WTC11 (cell line): Measurements from ENCODE around the gene ENO1. TPM values are rescaled to one million over a fixed set of nuclear protein-coding genes. Genes with fewer than 3 reads are reported as not detected.
A peak's percentile ranks its signal among the peaks of the same experiment; 100 is the strongest.

Experiments used
- ATAC-seq: fragments of 200-7000 bp; cut with Tn5 transposase; 2 replicates; pipeline ENCODE4 v1.10.0; 2021; ENCODE audit warnings: mild to moderate bottlenecking, moderate library complexity
- CTCF ChIA-PET: fragments of 300-600 bp; sonication (Branson Sonifier 250); formaldehyde crosslinking; loops from one replicate; lab custom pipeline; 2021; ENCODE audit warnings: antibody characterized with exemption; lab: Charles Lee
- POLR2A ChIA-PET: fragments of 350-600 bp; sonication (Branson Sonifier 250); formaldehyde crosslinking; loops from one replicate; lab custom pipeline; 2021; ENCODE audit warnings: antibody characterized with exemption; lab: Charles Lee
- DNase-seq: peaks from one replicate; pipeline ENCODE4 v3.0.0; 2021; ENCODE audit warnings: low spot score
- H3K27ac Mint-ChIP-seq: 2 replicates; pipeline ENCODE4 v1.8.0; 2021; ENCODE audit warnings: mixed read lengths
- H3K27me3 Mint-ChIP-seq: 2 replicates; pipeline ENCODE4 v1.8.0; 2021; ENCODE audit warnings: low read depth, mild to moderate bottlenecking, moderate library complexity, mixed read lengths
- H3K36me3 Mint-ChIP-seq: 2 replicates; pipeline ENCODE4 v1.8.0; 2021; ENCODE audit warnings: mixed read lengths
- H3K4me1 Mint-ChIP-seq: 2 replicates; pipeline ENCODE4 v1.8.0; 2022; ENCODE audit warnings: mixed read lengths
- H3K4me3 Mint-ChIP-seq: 2 replicates; pipeline ENCODE4 v1.8.0; 2021; ENCODE audit warnings: mild to moderate bottlenecking, moderate library complexity, mixed read lengths
- H3K9me3 Mint-ChIP-seq: 2 replicates; pipeline ENCODE4 v1.8.0; 2021; ENCODE audit warnings: mixed read lengths
- ATF2 ChIP-seq: sonication (generic); formaldehyde crosslinking; IDR thresholded peaks from 2 replicates; pipeline ENCODE4 v1.8.1; 2022; ENCODE audit warnings: low read depth, missing genetic modification reagents, borderline replicate concordance
- FOXK1 ChIP-seq: sonication (generic); formaldehyde crosslinking; IDR thresholded peaks from 2 replicates; pipeline ENCODE4 v1.8.0; 2022; ENCODE audit warnings: mild to moderate bottlenecking, moderate library complexity, missing genetic modification reagents
- FOXP1 ChIP-seq: sonication (generic); formaldehyde crosslinking; IDR thresholded peaks from 2 replicates; pipeline ENCODE4 v1.8.0; 2022; ENCODE audit warnings: missing genetic modification reagents, mild to moderate bottlenecking, moderate library complexity, borderline replicate concordance
- GABPB1 ChIP-seq: sonication (generic); formaldehyde crosslinking; IDR thresholded peaks from 2 replicates; pipeline ENCODE4 v1.8.1; 2023; ENCODE audit warnings: mild to moderate bottlenecking, missing genetic modification reagents
- IRF1 ChIP-seq: sonication (generic); formaldehyde crosslinking; IDR thresholded peaks from 2 replicates; pipeline ENCODE4 v1.8.0; 2023; ENCODE audit warnings: missing genetic modification reagents
- JUN ChIP-seq: sonication (generic); formaldehyde crosslinking; IDR thresholded peaks from 2 replicates; pipeline ENCODE4 v1.8.0; 2023; ENCODE audit warnings: mild to moderate bottlenecking, missing genetic modification reagents
- KAT7 ChIP-seq: sonication (generic); formaldehyde crosslinking; IDR thresholded peaks from 2 replicates; pipeline ENCODE4 v1.8.1; 2023; ENCODE audit warnings: missing genetic modification reagents, mild to moderate bottlenecking, borderline replicate concordance
- MAX ChIP-seq: sonication (generic); formaldehyde crosslinking; IDR thresholded peaks from 2 replicates; pipeline ENCODE4 v1.8.0; 2022; ENCODE audit warnings: mild to moderate bottlenecking, missing genetic modification reagents
- MYBL2 ChIP-seq: sonication (generic); formaldehyde crosslinking; IDR thresholded peaks from 2 replicates; pipeline ENCODE4 v1.8.1; 2023; ENCODE audit warnings: mild to moderate bottlenecking, moderate library complexity, missing genetic modification reagents
- NFYB ChIP-seq: sonication (generic); formaldehyde crosslinking; conservative IDR thresholded peaks from 2 replicates; pipeline ENCODE4 v1.8.0; 2022; ENCODE audit warnings: low read depth, missing genetic modification reagents
- SMAD3 ChIP-seq: sonication (generic); formaldehyde crosslinking; IDR thresholded peaks from 2 replicates; pipeline ENCODE4 v1.8.0; 2022; ENCODE audit warnings: missing genetic modification reagents, mild to moderate bottlenecking, borderline replicate concordance
- SP1 ChIP-seq: sonication (generic); formaldehyde crosslinking; conservative IDR thresholded peaks from 2 replicates; pipeline ENCODE4 v1.8.1; 2022; ENCODE audit warnings: missing genetic modification reagents
- TEAD1 ChIP-seq: sonication (generic); formaldehyde crosslinking; IDR thresholded peaks from 2 replicates; pipeline ENCODE4 v1.8.0; 2022; ENCODE audit warnings: mild to moderate bottlenecking, missing genetic modification reagents
- ZNF219 ChIP-seq: sonication (generic); formaldehyde crosslinking; IDR thresholded peaks from 2 replicates; pipeline ENCODE4 v1.8.0; 2023; ENCODE audit warnings: missing genetic modification reagents, mild to moderate bottlenecking, borderline replicate concordance
- ZNF232 ChIP-seq: sonication (generic); formaldehyde crosslinking; IDR thresholded peaks from 2 replicates; pipeline ENCODE4 v1.8.0; 2022; ENCODE audit warnings: mild to moderate bottlenecking, missing genetic modification reagents
- ZNF423 ChIP-seq: fragments of 250-450 bp; sonication (Bioruptor Pico); IDR thresholded peaks from 2 replicates; pipeline ENCODE4 v2.1.2; 2022; ENCODE audit warnings: mild to moderate bottlenecking, moderate library complexity
- ZNF532 ChIP-seq: fragments of 250-450 bp; sonication (Bioruptor Pico); IDR thresholded peaks from 2 replicates; pipeline ENCODE4 v1.9.0; 2021; ENCODE audit warnings: mild to moderate bottlenecking, borderline replicate concordance
- total RNA-seq: library from RNA; stranded (reverse); gene quantifications from 3 replicates; pipeline ENCODE4 v1.2.3, GENCODE V29; 2021

The ENO1 gene
- total RNA-seq, 1 experiment from 2014 or later = 1,978 TPM

- TF ChIP-seq ZNF532 (no peak), MYBL2 (CRISPR knock-in tag) (peak; percentile 58; the same call in 1 of the 2 replicates), GABPB1 (0 out of 2 replicates have a peak, but pooled peaks have one; percentile 20), FOXK1 (CRISPR knock-in tag) (peak; percentile 51; the same call in 1 of the 2 replicates), TEAD1 (CRISPR knock-in tag) (peak; percentile 12; the same call in 1 of the 2 replicates), ZNF423 (CRISPR knock-in tag) (peak; percentile 35; the same call in 1 of the 2 replicates), IRF1 (CRISPR knock-in tag) (no peak), SP1 (peak; percentile 65), NFYB (CRISPR knock-in tag) (peak; percentile 88), MAX (CRISPR knock-in tag) (no peak)
Observed at GRCh38 chr1:8817412-8818324, 60.8 kb downstream of the ENO1 start, which contains the start of gene RERE (continued).

- no peaks in the 10 kb centered on the region for H3K27me3 Mint-ChIP-seq
- TF ChIP-seq ATF2 (CRISPR knock-in tag) (no peak), JUN (0 out of 2 replicates have a peak, but pooled peaks have one; percentile 19), ZNF219 (CRISPR knock-in tag) (no peak), FOXP1 (peak; percentile 13), SP1 (no peak), KAT7 (CRISPR knock-in tag) (peak; percentile 70; the same call in 1 of the 2 replicates), SMAD3 (CRISPR knock-in tag) (peak; percentile 50; the same call in 1 of the 2 replicates), TEAD1 (CRISPR knock-in tag) (peak; percentile 14; the same call in 1 of the 2 replicates), ZNF232 (CRISPR knock-in tag) (0 out of 2 replicates have a peak, but pooled peaks have one; percentile 29)
- H3K4me3 Mint-ChIP-seq = peak overlapping the region; percentile 88
- POLR2A ChIA-PET = interaction anchor here (0.7 kb wide), 1 partner anchor 116 kb away, joined by 5 read pairs; no protein-coding TSS in a partner anchor
- H3K36me3 Mint-ChIP-seq = no peaks in the 10 kb centered on the region
- H3K9me3 Mint-ChIP-seq = no peaks in the 10 kb centered on the region
- DNase-seq (peak; percentile 36), ATAC-seq (peak; percentile 21)
- H3K4me1 Mint-ChIP-seq = peaks cover 47% of the 10 kb centered on the region
- peak overlapping the region; percentile 97 for H3K27ac Mint-ChIP-seq
- CTCF ChIA-PET = interaction anchor here (0.6 to 1.6 kb wide), 4 partner anchors 24 to 114 kb away, joined by 3 to 12 read pairs (median 3); no protein-coding TSS in a partner anchor
Observed at GRCh38 chr1:8816831-8817411, 61.6 kb downstream of the ENO1 start.
